Natural killer cell (primary cell): ENCODE measurements around the gene TBR1. TPM values are rescaled to one million over a fixed set of nuclear protein-coding genes. Genes with fewer than 3 reads are reported as not detected.

Experiments used
- ATAC-seq, 3 donors: fragments of 150-1000 bp in 2 of 3; fragments of 200-7000 bp in 1 of 3; cut with Tn5 transposase; 1 replicate in 1 of 3; 2 replicates in 2 of 3; pipeline ENCODE4 v1.10.0; 2021; ENCODE audit warnings: mild to moderate bottlenecking in 2 of 3, moderate library complexity in 2 of 3
- DNase-seq, 2 donors: peaks; one replicate each; pipeline versions ENCODE4 v3.0.0 to v3.0.0-alpha.2; 2013 to 2021; ENCODE audit warnings: mixed read lengths in 1 of 2
- H3K27ac ChIP-seq: one replicate; pipeline ENCODE4 v1.5.1; 2013; ENCODE audit warnings: mild to moderate bottlenecking, low read length
- H3K27me3 ChIP-seq: one replicate; pipeline ENCODE4 v1.6.1; 2013; ENCODE audit warnings: low read length; ENCODE audit not compliant: control insufficient read depth, insufficient read depth
- H3K36me3 ChIP-seq: one replicate; pipeline ENCODE4 v1.6.1; 2013; ENCODE audit warnings: low read length; ENCODE audit not compliant: control insufficient read depth, insufficient read depth
- H3K4me1 ChIP-seq: one replicate; pipeline ENCODE4 v1.6.1; 2013; ENCODE audit warnings: low read length; ENCODE audit not compliant: control insufficient read depth, insufficient read depth
- H3K4me3 ChIP-seq: one replicate; pipeline ENCODE4 v1.5.1; 2013; ENCODE audit warnings: low read length
- H3K9me3 ChIP-seq: one replicate; pipeline ENCODE4 v1.6.1; 2013; ENCODE audit warnings: low read length; ENCODE audit not compliant: control insufficient read depth, insufficient read depth
- H3K27ac Mint-ChIP-seq, 2 donors: one replicate each; pipeline ENCODE4 v1.8.0; 2022; ENCODE audit warnings: mild to moderate bottlenecking in 2 of 2, mixed read lengths in 2 of 2, moderate library complexity in 1 of 2
- H3K27me3 Mint-ChIP-seq, 2 donors: one replicate each; pipeline ENCODE4 v1.8.0; 2022; ENCODE audit warnings: low read depth in 2 of 2, mixed read lengths in 2 of 2
- H3K36me3 Mint-ChIP-seq: one replicate; pipeline ENCODE4 v1.8.0; 2022; ENCODE audit warnings: mixed read lengths
- H3K4me1 Mint-ChIP-seq, 2 donors: one replicate each; pipeline ENCODE4 v1.8.0; 2022; ENCODE audit warnings: mixed read lengths in 2 of 2
- H3K4me3 Mint-ChIP-seq: one replicate; pipeline ENCODE4 v1.8.0; 2022; ENCODE audit warnings: mild to moderate bottlenecking, moderate library complexity, mixed read lengths
- H3K9me3 Mint-ChIP-seq, 2 donors: one replicate each; pipeline ENCODE4 v1.8.0; 2022; ENCODE audit warnings: mixed read lengths in 2 of 2
- CTCF ChIP-seq: fragments of 200-600 bp; IDR thresholded peaks from one replicate; pipeline ENCODE4 v1.8.0; 2022; ENCODE audit warnings: antibody characterized with exemption
- WGBS: methylation state at CpG from one replicate; pipeline ENCODE4 v1.1.7; 2013; ENCODE audit warnings: missing lambda C conversion rate; ENCODE audit not compliant: insufficient coverage; 5-methylcytosine and 5-hydroxymethylcytosine counted together
- intact Hi-C: fragments of 100-400 bp; cut with micrococcal nuclease; formaldehyde crosslinking; loops from one replicate; pipeline ENCODE4 v1.14.2; 2022
- total RNA-seq, 4 donors: library from RNA; stranded (reverse); fragments of 120-200 nt in 1 of 4; gene quantifications; one replicate each; pipeline versions ENCODE4 v1.2.3 to v1.2.4, GENCODE V29; 2013 to 2022

TBR1 gene
- total RNA-seq, 3 donors from 2014 or later (not counting 1 experiment from before 2014, with no cell fraction given) = not detected

GRCh38 chr2:161424394-161424769, 8.3 kb downstream of the TBR1 start:
- peaks cover 15% of the 10 kb centered on the region for H3K36me3 Mint-ChIP-seq
- Histone ChIP-seq H3K4me3 (no peak overlapping the region), H3K4me1 (peaks cover 29% of the 10 kb centered on the region), H3K27me3 (peaks cover 78% of the 10 kb centered on the region), H3K27ac (no peak overlapping the region), H3K36me3 (no peaks in the 10 kb centered on the region), H3K9me3 (peaks cover 4% of the 10 kb centered on the region)
- peak overlapping the region; percentile 73 for H3K4me3 Mint-ChIP-seq
- H3K27ac Mint-ChIP-seq = no peak overlapping the region
- no peaks in the 10 kb centered on the region for H3K9me3 Mint-ChIP-seq
- TF ChIP-seq CTCF = no peak
- intact Hi-C loops = no loop called here
- DNase-seq (no peak), ATAC-seq (no peak)
- H3K4me1 Mint-ChIP-seq = peaks cover 23 to 33% of the 10 kb centered on the region in 2 donors
- WGBS = 19% methylated on average over 9 of the region's 9 CpGs
- H3K27me3 Mint-ChIP-seq = peaks cover 63 to 84% of the 10 kb centered on the region in 2 donors

GRCh38 chr2:161424891-161425727, 9.0 kb downstream of the TBR1 start:
- peaks cover 78% of the 10 kb centered on the region for H3K27me3 ChIP-seq
- H3K9me3 ChIP-seq = peaks cover 4% of the 10 kb centered on the region
- TF ChIP-seq CTCF = no peak
- peak overlapping the region; percentile 73 for H3K4me3 Mint-ChIP-seq
- H3K36me3 Mint-ChIP-seq = peaks cover 15% of the 10 kb centered on the region
- H3K9me3 Mint-ChIP-seq = no peaks in the 10 kb centered on the region
- ATAC-seq (no peak), DNase-seq (no peak)
- no peak overlapping the region for H3K27ac Mint-ChIP-seq
- peaks cover 23 to 33% of the 10 kb centered on the region in 2 donors for H3K4me1 Mint-ChIP-seq
- H3K36me3 ChIP-seq = no peaks in the 10 kb centered on the region
- no peak overlapping the region for H3K27ac ChIP-seq
- H3K27me3 Mint-ChIP-seq = peaks cover 63 to 84% of the 10 kb centered on the region in 2 donors
- intact Hi-C loops = no loop called here
- no peak overlapping the region for H3K4me3 ChIP-seq
- WGBS = 29% methylated on average over 3 of the region's 4 CpGs
- peaks cover 29% of the 10 kb centered on the region for H3K4me1 ChIP-seq

DNA sequence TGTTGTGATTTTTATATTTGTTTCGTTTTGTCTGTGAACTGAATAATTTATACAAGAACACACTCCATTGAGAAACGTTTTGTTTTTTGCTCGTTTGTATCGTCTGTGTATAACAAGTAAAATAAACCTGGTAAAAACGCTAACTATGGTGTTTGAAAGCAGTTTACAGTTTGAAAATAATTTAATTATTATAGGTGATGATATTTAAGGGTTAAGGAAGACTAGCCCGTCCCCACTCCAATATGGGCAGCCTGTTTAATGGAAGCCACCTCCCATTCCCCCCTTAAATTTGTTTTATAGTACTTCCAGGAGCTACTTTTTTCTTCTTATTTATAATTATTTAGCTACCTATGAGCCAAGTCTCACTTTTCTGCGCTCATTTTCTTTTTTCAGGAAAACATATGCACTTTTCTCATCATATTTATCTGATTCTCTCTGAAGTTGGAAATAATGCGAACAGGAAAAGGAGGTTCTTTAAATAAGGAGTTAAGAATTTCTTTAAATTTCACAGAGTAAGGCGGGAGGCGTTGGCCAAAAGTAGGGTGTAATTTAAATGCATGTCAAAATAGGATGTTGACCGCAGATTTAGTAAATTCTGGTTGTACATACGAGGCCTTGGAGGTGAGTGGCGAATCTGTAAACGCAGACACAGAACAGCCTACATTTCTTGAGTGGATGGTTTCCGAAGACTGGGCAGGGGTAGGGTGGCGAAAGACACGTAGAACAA, 9.8 kb downstream of the TBR1 start:
- peaks cover 56 to 84% of the 10 kb centered on the region in 2 donors for H3K27me3 Mint-ChIP-seq
- Histone ChIP-seq H3K27me3 (peaks cover 79% of the 10 kb centered on the region), H3K36me3 (no peaks in the 10 kb centered on the region), H3K9me3 (peaks cover 4% of the 10 kb centered on the region), H3K4me1 (peaks cover 25% of the 10 kb centered on the region), H3K4me3 (no peak overlapping the region), H3K27ac (no peak overlapping the region)
- H3K36me3 Mint-ChIP-seq = peaks cover 15% of the 10 kb centered on the region
- no peaks in the 10 kb centered on the region for H3K9me3 Mint-ChIP-seq
- H3K27ac Mint-ChIP-seq = no peak overlapping the region
- no peak for TF ChIP-seq CTCF
- ATAC-seq = no peak
- intact Hi-C loops = no loop called here
- 32% methylated on average over 11 of the region's 17 CpGs for WGBS
- peak overlapping the region; percentile 37 for H3K4me3 Mint-ChIP-seq
- peaks cover 23 to 29% of the 10 kb centered on the region in 2 donors for H3K4me1 Mint-ChIP-seq
- no peak for DNase-seq
